ENCODE measurements around the gene MALAT1. TPM values are rescaled to one million over a fixed set of nuclear protein-coding genes. Genes with fewer than 3 reads are reported as not detected.

Gene MALAT1
- total and polyA plus RNA-seq, 2 of the 13 experiments (the other 11 are each of a cell fraction or from before 2014, with no cell fraction given) = 143 to 1,237 TPM

- TF ChIP-seq ETV5 (CRISPR knock-in tag; IDR thresholded peaks at IDR 0.05; ENCODE audit: borderline replicate concordance) (no peak), ZSCAN5A (CRISPR knock-in tag; IDR thresholded peaks at IDR 0.05; ENCODE audit: borderline replicate concordance) (no peak), ZBTB3 (CRISPR knock-in tag; IDR thresholded peaks at IDR 0.05; ENCODE audit: borderline replicate concordance, low read depth) (no peak), XRCC5 (optimal IDR thresholded peaks at IDR 0.05; ENCODE audit: low read length) (no peak), SIN3A (IDR thresholded peaks at IDR 0.05; ENCODE audit: borderline replicate concordance, low read depth, low read length) (peak; percentile 46; the same call in 1 of the 2 replicates), CEBPB (IDR thresholded peaks at IDR 0.05; ENCODE audit: borderline replicate concordance, low read depth, low read length) (no peak), EP300 (IDR thresholded peaks at IDR 0.05; ENCODE audit: low read depth in 2 of 2, low read length in 2 of 2) (0 out of 4 replicates have a peak, but pooled peaks of 1 of the 2 experiments have one; percentile 42), EP300 (CRISPR knock-in tag; IDR thresholded peaks at IDR 0.05; ENCODE audit: borderline replicate concordance) (no peak), SAP130 (CRISPR knock-in tag; IDR thresholded peaks at IDR 0.05; ENCODE audit: low read depth) (no peak; the same call in 1 of the 2 replicates), ZNF44 (CRISPR knock-in tag; IDR thresholded peaks at IDR 0.05) (no peak), PHB2 (IDR thresholded peaks at IDR 0.05; ENCODE audit: partially characterized antibody) (no peak), PLRG1 (conservative IDR thresholded peaks at IDR 0.05) (no peak), ZNF317 (CRISPR knock-in tag; IDR thresholded peaks at IDR 0.05) (no peak), ZNF503 (CRISPR knock-in tag; IDR thresholded peaks at IDR 0.05) (no peak), THYN1 (CRISPR knock-in tag; IDR thresholded peaks at IDR 0.05; ENCODE audit: borderline replicate concordance, low read depth) (no peak), ZNF335 (CRISPR knock-in tag; IDR thresholded peaks at IDR 0.05) (no peak), DBP (CRISPR knock-in tag; IDR thresholded peaks at IDR 0.05; ENCODE audit: not compliant biosample characterization) (no peak), KLF15 (CRISPR knock-in tag; IDR thresholded peaks at IDR 0.05; ENCODE audit: borderline replicate concordance) (no peak), ZNF614 (CRISPR knock-in tag; IDR thresholded peaks at IDR 0.05; ENCODE audit: borderline replicate concordance) (no peak), SYNCRIP (IDR thresholded peaks at IDR 0.05; ENCODE audit: insufficient read depth, low read depth, low read length) (no peak), NAIF1 (CRISPR knock-in tag; IDR thresholded peaks at IDR 0.05; ENCODE audit: borderline replicate concordance) (no peak), MTF2 (CRISPR knock-in tag; IDR thresholded peaks at IDR 0.05; ENCODE audit: borderline replicate concordance) (no peak), ZNF180 (CRISPR knock-in tag; IDR thresholded peaks at IDR 0.05; ENCODE audit: borderline replicate concordance, low read depth) (no peak), ZFP1 (CRISPR knock-in tag; IDR thresholded peaks at IDR 0.05) (no peak), HMGA1 (CRISPR knock-in tag; conservative IDR thresholded peaks at IDR 0.05) (no peak), BHLHE40 (IDR thresholded peaks at IDR 0.05; ENCODE audit: low read length) (0 out of 2 replicates have a peak, but pooled peaks have one; percentile 34), FOXC1 (CRISPR knock-in tag; IDR thresholded peaks at IDR 0.05; ENCODE audit: borderline replicate concordance) (no peak)
These were observed 8.1 kb downstream of the MALAT1 start (continued) for GRCh38 chr11:65506772-65507505.

All from HepG2 (cell line).